HepG2 (cell line): Measurements from ENCODE around the gene PSKH1. TPM values are rescaled to one million over a fixed set of nuclear protein-coding genes. Genes with fewer than 3 reads are reported as not detected.

ENCODE experiments used
- CCAR2 ChIP-seq: fragments of 200-400 bp; formaldehyde crosslinking; optimal IDR thresholded peaks from 2 replicates; pipeline ENCODE3; 2018; ENCODE audit warnings: low read depth, mild to moderate bottlenecking, low read length, moderate library complexity
- ELF1 ChIP-seq: sonication (generic); formaldehyde crosslinking; IDR thresholded peaks from 2 replicates; pipeline ENCODE4 v1.4.0; 2020; ENCODE audit warnings: missing genetic modification reagents
- GTF2F1 ChIP-seq: fragments of 150-350 bp; IDR thresholded peaks from 2 replicates; pipeline ENCODE4 v1.6.1; 2014; ENCODE audit warnings: low read length
- HDAC2 ChIP-seq: sonication (generic); formaldehyde crosslinking; IDR thresholded peaks from 2 replicates; pipeline ENCODE4 v1.4.0; 2020; ENCODE audit warnings: missing genetic modification reagents
- ISL2 ChIP-seq: sonication (generic); formaldehyde crosslinking; IDR thresholded peaks from 2 replicates; pipeline ENCODE4 v1.5.0; 2020; ENCODE audit warnings: missing genetic modification reagents
- MEF2D ChIP-seq: sonication (generic); formaldehyde crosslinking; IDR thresholded peaks from 2 replicates; pipeline ENCODE4 v1.5.1; 2020; ENCODE audit warnings: mild to moderate bottlenecking, missing genetic modification reagents
- NAIF1 ChIP-seq: sonication (generic); formaldehyde crosslinking; IDR thresholded peaks from 2 replicates; pipeline ENCODE4 v1.5.0; 2020; ENCODE audit warnings: mild to moderate bottlenecking, missing genetic modification reagents, borderline replicate concordance
- NR2C2 ChIP-seq: sonication (generic); formaldehyde crosslinking; IDR thresholded peaks from 2 replicates; pipeline ENCODE4 v1.4.0; 2020; ENCODE audit warnings: missing genetic modification reagents, mild to moderate bottlenecking, moderate library complexity, borderline replicate concordance
- PAF1 ChIP-seq: IDR thresholded peaks from 2 replicates; pipeline ENCODE4 v1.6.1; 2016; ENCODE audit warnings: missing genetic modification reagents, missing compliant biosample characterization
- RBFOX2 ChIP-seq: fragments of 200-400 bp; formaldehyde crosslinking; IDR thresholded peaks from 2 replicates; pipeline ENCODE4 v1.6.1; 2017; ENCODE audit warnings: low read depth, mild to moderate bottlenecking, low read length
- RFXANK ChIP-seq: IDR thresholded peaks from 2 replicates; pipeline ENCODE4 v1.6.1; 2016
- SIN3A ChIP-seq: IDR thresholded peaks from 2 replicates; pipeline ENCODE4 v1.6.1; 2011; ENCODE audit warnings: low read depth, mild to moderate bottlenecking, control low read depth, low read length, borderline replicate concordance
- SP4 ChIP-seq: sonication (generic); formaldehyde crosslinking; IDR thresholded peaks from 2 replicates; pipeline ENCODE4 v1.8.1; 2023; ENCODE audit warnings: mild to moderate bottlenecking, missing genetic modification reagents
- SRF ChIP-seq: IDR thresholded peaks from 2 replicates; pipeline ENCODE4 v1.6.1; 2011; ENCODE audit warnings: mild to moderate bottlenecking, low read depth, low read length, moderate library complexity
- TMF1 ChIP-seq: sonication (generic); formaldehyde crosslinking; IDR thresholded peaks from 2 replicates; pipeline ENCODE4 v1.8.1; 2022; ENCODE audit warnings: low read depth, missing genetic modification reagents
- TOE1 ChIP-seq: sonication (generic); formaldehyde crosslinking; IDR thresholded peaks from 2 replicates; pipeline ENCODE4 v1.4.0; 2020; ENCODE audit warnings: mild to moderate bottlenecking, missing genetic modification reagents
- TSC22D2 ChIP-seq: sonication (generic); formaldehyde crosslinking; IDR thresholded peaks from 2 replicates; pipeline ENCODE4 v1.5.1; 2020; ENCODE audit warnings: missing genetic modification reagents, mild to moderate bottlenecking, borderline replicate concordance
- ZBTB49 ChIP-seq: sonication (generic); formaldehyde crosslinking; IDR thresholded peaks from 2 replicates; pipeline ENCODE4 v1.4.0; 2020; ENCODE audit warnings: missing genetic modification reagents, borderline replicate concordance
- ZEB1 ChIP-seq: IDR thresholded peaks from 2 replicates; pipeline ENCODE4 v1.6.1; 2012; ENCODE audit warnings: mild to moderate bottlenecking, low read depth, inconsistent platforms; ENCODE audit not compliant: insufficient replicate concordance
- ZFP1 ChIP-seq: IDR thresholded peaks from 2 replicates; pipeline ENCODE4 v1.6.1; 2016
- ZFP90 ChIP-seq: sonication (generic); formaldehyde crosslinking; IDR thresholded peaks from 2 replicates; pipeline ENCODE4 v1.8.0; 2022; ENCODE audit warnings: missing genetic modification reagents, mild to moderate bottlenecking, inconsistent platforms, borderline replicate concordance
- ZNF296 ChIP-seq: sonication (generic); formaldehyde crosslinking; conservative IDR thresholded peaks from 2 replicates; pipeline ENCODE4 v1.5.0; 2020; ENCODE audit warnings: mild to moderate bottlenecking, missing genetic modification reagents
- ZNF3 ChIP-seq: IDR thresholded peaks from 2 replicates; pipeline ENCODE4 v1.7.0; 2017; ENCODE audit warnings: inconsistent platforms
- ZNF746 ChIP-seq: sonication (generic); formaldehyde crosslinking; IDR thresholded peaks from 2 replicates; pipeline ENCODE4 v1.8.0; 2022; ENCODE audit warnings: mild to moderate bottlenecking, missing genetic modification reagents
- ZNF777 ChIP-seq: sonication (generic); formaldehyde crosslinking; IDR thresholded peaks from 2 replicates; pipeline ENCODE4 v1.4.0; 2020; ENCODE audit warnings: missing genetic modification reagents
- ZNF816 ChIP-seq: sonication (generic); formaldehyde crosslinking; IDR thresholded peaks from 2 replicates; pipeline ENCODE4 v1.8.0; 2022; ENCODE audit warnings: missing genetic modification reagents, mild to moderate bottlenecking, borderline replicate concordance
- ZSCAN31 ChIP-seq: sonication (generic); formaldehyde crosslinking; IDR thresholded peaks from 2 replicates; pipeline ENCODE4 v1.5.0; 2020; ENCODE audit warnings: low read depth, mild to moderate bottlenecking, missing genetic modification reagents
- polyA plus RNA-seq, 8 experiments: library from polyadenylated mRNA; depleted of rRNA in 3 of 8; stranded (reverse) in 7 of 8; unstranded in 1 of 8; fragments of >200 nt; fragmentation: Illumina TruSeq in 4 of 8; extraction: Trizol in 4 of 8; gene quantifications; 2 replicates each; pipeline versions ENCODE4 v1.2.1 to v1.2.3, GENCODE V29; 2011 to 2016; ENCODE audit warnings: low read depth in 4 of 8, missing spikeins in 1 of 8, mixed read lengths in 1 of 8; ENCODE audit not compliant: insufficient read depth in 1 of 8
- total RNA-seq, 5 experiments: library from RNA; depleted of rRNA; stranded (reverse); fragments of >200 nt; fragmentation: Illumina TruSeq; extraction: Trizol; gene quantifications; 2 replicates each; pipeline ENCODE4 v1.2.3, GENCODE V29; 2016; ENCODE audit warnings: low read depth in 1 of 5

PSKH1 gene
- total and polyA plus RNA-seq, 2 of the 13 experiments (the other 11 are each of a cell fraction or from before 2014, with no cell fraction given): 8.4 to 19.1 TPM

- peak; percentile 94 for TF ChIP-seq HDAC2 (CRISPR knock-in tag)
- peak; percentile 73; the same call in 1 of the 2 replicates for TF ChIP-seq MEF2D (CRISPR knock-in tag)
- no peak for TF ChIP-seq RFXANK (CRISPR knock-in tag)
- TF ChIP-seq GTF2F1: no peak
- TF ChIP-seq SRF: no peak
- no peak for TF ChIP-seq ZBTB49 (CRISPR knock-in tag)
- no peak for TF ChIP-seq ZNF296 (CRISPR knock-in tag)
- TF ChIP-seq ZNF746 (CRISPR knock-in tag): peak; percentile 85
- TF ChIP-seq ZNF777 (CRISPR knock-in tag): peak; percentile 81
- peak; percentile 59; the same call in 1 of the 2 replicates for TF ChIP-seq TMF1 (CRISPR knock-in tag)
- TF ChIP-seq ZEB1: no peak
- TF ChIP-seq ZSCAN31 (CRISPR knock-in tag): no peak
- TF ChIP-seq CCAR2: no peak
- TF ChIP-seq ZFP1 (CRISPR knock-in tag): peak; percentile 61; the same call in 1 of the 2 replicates
- TF ChIP-seq ELF1: peak; percentile 38; the same call in 1 of the 2 replicates
- 0 out of 2 replicates have a peak, but pooled peaks have one; percentile 65 for TF ChIP-seq TSC22D2 (CRISPR knock-in tag)
- 0 out of 2 replicates have a peak, but pooled peaks have one; percentile 35 for TF ChIP-seq ISL2 (CRISPR knock-in tag)
- TF ChIP-seq NAIF1 (CRISPR knock-in tag): peak; percentile 90; the same call in 1 of the 2 replicates
- TF ChIP-seq RBFOX2: peak; percentile 80
- 0 out of 2 replicates have a peak, but pooled peaks have one; percentile 71 for TF ChIP-seq SIN3A
- no peak for TF ChIP-seq TOE1
- TF ChIP-seq ZNF3: no peak; the same call in 1 of the 2 replicates
- peak; percentile 77; the same call in 1 of the 2 replicates for TF ChIP-seq ZNF816 (CRISPR knock-in tag)
- no peak for TF ChIP-seq PAF1 (CRISPR knock-in tag)
- TF ChIP-seq NR2C2 (CRISPR knock-in tag): peak; percentile 42; the same call in 1 of the 2 replicates
- TF ChIP-seq SP4: peak; percentile 99
- TF ChIP-seq ZFP90: 0 out of 2 replicates have a peak, but pooled peaks have one; percentile 34
These were observed 75.6 kb downstream of the PSKH1 start, which contains the start of gene SLC12A4 (continued) for GRCh38 chr16:67968400-67969253.
